Adrenal gland (tissue), 12 donors: ENCODE results near the gene JARID2. TPM values are rescaled to one million over a fixed set of nuclear protein-coding genes. Genes with fewer than 3 reads are reported as not detected.

Source experiments
- DNase-seq, 7 donors: peaks; one replicate each; pipeline ENCODE4 v3.0.0-alpha.2; 2019 to 2020
- H3K27ac ChIP-seq, 5 donors: fragments of 200-600 bp; sonication (generic) in 4 of 5; 1 replicate in 3 of 5; 2 replicates in 2 of 5; pipeline versions ENCODE4 v1.5.1 to v1.8.0; 2016 to 2020; ENCODE audit warnings: mild to moderate bottlenecking in 1 of 5
- H3K27me3 ChIP-seq: fragments of 200-600 bp; 2 replicates; pipeline ENCODE4 v1.8.0; 2021
- H3K36me3 ChIP-seq, 2 donors: fragments of 200-600 bp; replicated peaks in 1 of 2; 1 replicate in 1 of 2; 2 replicates in 1 of 2; pipeline versions ENCODE4 v1.5.1 to v1.8.0; 2018 to 2022
- H3K4me1 ChIP-seq, 2 donors: fragments of 200-600 bp; replicated peaks in 1 of 2; 1 replicate in 1 of 2; 2 replicates in 1 of 2; pipeline versions ENCODE4 v1.5.1 to v1.8.0; 2018 to 2021
- H3K4me3 ChIP-seq, 4 donors: fragments of 200-600 bp; sonication (generic) in 3 of 4; one replicate each; pipeline ENCODE4 v1.5.1; 2016 to 2018
- H3K9me3 ChIP-seq, 3 donors: fragments of 200-600 bp; sonication (generic) in 1 of 3; replicated peaks in 1 of 3; 1 replicate in 2 of 3; 2 replicates in 1 of 3; pipeline versions ENCODE4 v1.5.1 to v1.8.0; 2016 to 2021
- CTCF ChIP-seq, 6 experiments: fragments of 450-650 bp in 4 of 6; fragments of 200-600 bp in 2 of 6; sonication (generic) in 1 of 6; IDR thresholded peaks; 1 replicate in 5 of 6; 2 replicates in 1 of 6; pipeline versions ENCODE4 v1.5.1 to v1.8.0; 2016 to 2021; ENCODE audit warnings: antibody characterized with exemption in 6 of 6, mild to moderate bottlenecking in 2 of 6, moderate library complexity in 1 of 6
- POLR2A ChIP-seq, 2 donors: fragments of 450-650 bp; IDR thresholded peaks; one replicate each; pipeline ENCODE4 v1.6.1; 2017; ENCODE audit warnings: antibody characterized with exemption in 2 of 2, mild to moderate bottlenecking in 2 of 2, moderate library complexity in 1 of 2
- WGBS, 4 donors: extraction: QIAGEN DNeasy Blood & Tissue Kit in 2 of 4; methylation state at CpG; one replicate each; pipeline versions ENCODE4 v1.1.5 to v1.1.7; 2013 to 2017; 5-methylcytosine and 5-hydroxymethylcytosine counted together
- intact Hi-C, 2 donors: fragments of 100-400 bp; cut with DNase I; formaldehyde crosslinking; loops; one replicate each; pipeline versions ENCODE4 v1.14.1 to v1.15.0; 2022 to 2023
- polyA plus RNA-seq, 3 donors: library from polyadenylated mRNA; stranded (reverse); fragments of 200-250 nt in 2 of 3; fragments of 350-450 nt in 1 of 3; fragmentation: Illumina TruSeq in 1 of 3; extraction: RNeasy Lipid Tissue Mini Kit (QIAGEN cat#74804) in 1 of 3; gene quantifications; one replicate each; pipeline ENCODE4 v1.2.3, GENCODE V29; 2013 to 2014
- total RNA-seq, 9 donors: library from RNA; depleted of rRNA in 4 of 9; stranded (reverse); fragments of >200 nt in 4 of 9; fragments of 120-200 nt in 1 of 9; fragmentation: NEBNext Ultra II Directional in 1 of 9; extraction: Animal tissue kit (Norgen Biotek cat#: 25700) in 1 of 9; gene quantifications; one replicate each; pipeline versions ENCODE4 v1.1.0 to v1.2.4, GENCODE V29; 2013 to 2023
- donor health status: healthy with polysubstance abuse.
- donor health status: Bipolar disorder and iron deficiency.
- donor health status: DM: yes; HTN: yes; CAD: no.
- donor health status: DM: no; HTN: no; CAD: no.
- donor health status: DM: no; HTN: no; CAD: no.
- donor health status: DM: yes; HTN: yes; CAD: no.

JARID2 gene
- total and polyA plus RNA-seq, 12 donors: 3.0 to 13.6 (median 8.2) TPM

- intact Hi-C loops: no loop called here
- H3K36me3 ChIP-seq: peaks cover 0 to 19% of the 10 kb centered on the region in 2 donors
Observed at GRCh38 chr6:15507746-15508145, 261.9 kb downstream of the JARID2 start.

DNA sequence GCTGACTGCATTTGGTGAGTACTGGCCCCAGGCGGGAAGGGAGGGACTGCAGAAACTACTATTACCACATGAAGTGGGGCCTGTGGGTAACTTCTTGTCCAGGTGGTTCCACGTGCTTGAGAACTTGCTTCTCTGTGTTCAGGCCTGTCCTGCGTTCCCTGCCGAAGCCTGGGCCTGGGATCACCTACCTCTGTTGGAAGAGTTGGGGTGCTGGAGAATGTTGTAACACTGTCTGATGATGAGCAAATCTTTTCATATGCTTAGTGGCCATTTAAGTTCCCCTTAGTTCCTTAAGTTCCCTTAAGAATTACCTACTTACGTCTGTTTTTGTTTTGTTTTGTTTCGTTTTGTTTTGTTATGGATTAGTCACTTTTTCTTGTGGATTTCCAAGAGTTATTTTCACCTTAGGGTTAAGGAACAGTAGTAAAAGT lies 262.6 kb downstream of the JARID2 start:
- Histone ChIP-seq H3K9me3 (no peaks in the 10 kb centered on the region), H3K36me3 (peaks cover 0 to 26% of the 10 kb centered on the region in 2 donors), H3K27me3 (no peaks in the 10 kb centered on the region), H3K27ac (no peak overlapping the region), H3K4me3 (no peak overlapping the region), H3K4me1 (peaks cover 11 to 33% of the 10 kb centered on the region in 2 donors)
- intact Hi-C loops: no loop called here
- WGBS, 4 donors: 81 to 92% (median 88%) methylated on average over 6 of the region's 6 CpGs
- DNase-seq: no peak
- TF ChIP-seq CTCF (IDR thresholded peaks at IDR 0.05) (no peak), POLR2A (IDR thresholded peaks at IDR 0.05) (no peak)

More at GRCh38 chr6:15507746-15508145, 261.9 kb downstream of the JARID2 start:
- Histone ChIP-seq H3K4me1 (peaks cover 11 to 33% of the 10 kb centered on the region in 2 donors), H3K4me3 (no peak overlapping the region), H3K9me3 (no peaks in the 10 kb centered on the region), H3K27ac (no peak overlapping the region), H3K27me3 (no peaks in the 10 kb centered on the region)
- DNase-seq: peak in 5 of 7 donors; percentile 43 to 71 (median 51)
- 37 to 84% (median 77%) methylated on average over 4 to 14 of the region's 14 CpGs for WGBS, 4 donors
- TF ChIP-seq CTCF (IDR thresholded peaks at IDR 0.05) (no peak), POLR2A (IDR thresholded peaks at IDR 0.05) (no peak)

DNA sequence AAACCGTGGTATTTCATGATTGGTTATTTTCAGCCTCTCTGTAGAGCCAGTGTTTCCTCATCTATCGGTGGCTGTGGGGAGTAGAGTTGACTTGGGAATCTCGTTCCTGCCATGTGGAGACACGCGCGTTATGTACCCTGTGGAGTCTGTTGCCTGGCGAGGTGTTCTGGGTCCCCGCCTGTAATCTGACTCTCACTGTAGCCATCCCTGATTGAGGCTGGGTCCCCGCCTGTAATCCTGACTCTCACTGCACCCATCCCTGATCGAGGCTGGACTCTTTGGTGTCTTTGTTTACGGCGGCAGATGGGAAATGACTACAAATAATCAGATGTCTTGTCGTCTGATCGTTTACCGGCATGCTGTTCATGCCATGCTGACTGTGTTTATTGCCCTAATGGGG lies 263.1 kb downstream of the JARID2 start:
- H3K9me3 ChIP-seq: no peaks in the 10 kb centered on the region
- 91 to 96% (median 94%) methylated on average over 15 of the region's 15 CpGs for WGBS, 4 donors
- no peak overlapping the region for H3K4me3 ChIP-seq
- no peak for DNase-seq
- TF ChIP-seq POLR2A (IDR thresholded peaks at IDR 0.05): no peak
- no peak for TF ChIP-seq CTCF (IDR thresholded peaks at IDR 0.05)
- H3K4me1 ChIP-seq: peaks cover 11 to 32% of the 10 kb centered on the region in 2 donors
- intact Hi-C loops: no loop called here
- peaks cover 0 to 29% of the 10 kb centered on the region in 2 donors for H3K36me3 ChIP-seq
- no peaks in the 10 kb centered on the region for H3K27me3 ChIP-seq
- no peak overlapping the region for H3K27ac ChIP-seq

DNA sequence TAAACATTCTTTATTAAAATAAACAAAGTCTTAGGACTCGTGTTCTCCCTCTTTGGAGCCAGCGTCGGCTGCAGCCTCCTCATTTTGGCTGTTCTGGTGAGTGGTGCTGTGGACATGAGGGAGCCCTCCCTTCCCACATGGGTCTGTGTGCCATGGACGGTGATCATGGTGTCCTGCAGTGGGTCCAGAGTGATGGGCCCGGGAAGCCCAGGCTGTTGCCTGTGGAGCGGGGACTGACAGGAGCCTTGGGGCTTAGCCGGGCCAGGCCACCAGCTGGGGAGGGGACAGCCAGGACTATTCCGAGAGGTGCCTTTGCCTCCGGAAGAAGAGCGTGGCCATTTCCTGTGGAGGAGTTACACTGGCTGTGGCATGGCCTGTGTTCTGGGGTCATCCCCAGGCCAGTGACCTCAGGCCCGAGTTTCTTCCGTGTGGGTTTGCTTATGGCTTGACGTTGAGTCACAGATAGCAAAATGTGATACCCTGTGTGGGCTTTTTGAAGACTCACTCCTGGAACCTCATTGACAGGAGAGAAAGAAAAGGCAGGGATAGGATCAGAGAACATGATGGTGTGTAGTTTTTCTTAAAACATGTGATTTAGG lies 263.6 kb downstream of the JARID2 start:
- Histone ChIP-seq H3K9me3 (no peaks in the 10 kb centered on the region), H3K4me1 (peaks cover 8 to 27% of the 10 kb centered on the region in 2 donors), H3K27ac (no peak overlapping the region), H3K4me3 (no peak overlapping the region), H3K36me3 (peaks cover 0 to 29% of the 10 kb centered on the region in 2 donors), H3K27me3 (no peaks in the 10 kb centered on the region)
- intact Hi-C loops: no loop called here
- TF ChIP-seq POLR2A (IDR thresholded peaks at IDR 0.05) (no peak), CTCF (IDR thresholded peaks at IDR 0.05) (no peak)
- no peak for DNase-seq
- 72 to 81% (median 80%) methylated on average over 7 to 13 of the region's 13 CpGs for WGBS, 4 donors
